ENCODE measurements around the gene IL6ST. TPM values are rescaled to one million over a fixed set of nuclear protein-coding genes. Genes with fewer than 3 reads are reported as not detected.

The IL6ST gene
- polyA plus RNA-seq, 3 donors, result 117 to 157 (median 128) TPM

DNA sequence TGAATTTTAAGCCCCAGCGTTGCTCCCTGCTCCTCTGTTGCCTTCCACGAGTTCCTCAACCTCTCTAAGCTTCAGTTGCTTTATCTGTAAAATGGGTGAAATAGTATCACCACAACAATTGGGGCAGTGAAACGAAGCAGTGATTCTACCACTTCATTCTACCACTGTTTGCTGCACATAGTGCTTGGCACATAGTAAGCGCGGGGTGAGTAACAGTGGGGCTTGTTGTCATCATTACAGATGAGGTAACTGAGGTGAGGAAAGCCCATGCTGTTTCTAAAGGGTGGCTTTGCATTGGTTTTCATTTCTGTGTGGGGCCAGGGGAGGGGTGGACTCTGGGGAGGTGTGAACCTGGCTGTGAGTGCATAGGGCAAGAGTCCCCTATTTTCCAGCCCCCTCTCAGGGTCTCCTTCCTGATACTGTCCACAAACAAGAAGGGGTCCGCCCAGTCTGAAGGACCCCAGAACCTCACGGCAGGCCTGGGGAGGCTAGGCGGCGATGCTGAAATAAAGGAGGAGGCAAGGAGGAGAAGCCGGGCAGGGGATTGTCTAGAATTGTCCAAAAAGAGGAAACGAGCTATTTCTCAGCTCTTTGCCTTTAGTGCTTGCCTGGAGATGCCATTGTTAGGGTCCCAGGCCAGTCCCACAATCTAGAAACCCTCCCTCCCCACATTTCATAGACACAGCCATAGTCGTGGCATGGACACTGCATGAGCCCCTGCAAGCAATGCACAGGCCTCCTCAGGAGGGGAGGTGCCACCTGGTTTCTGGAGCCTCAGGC is 65.6 kb downstream of the IL6ST start:
- DNase-seq (ENCODE audit: extremely low read depth in 1 of 11, low read depth in 9 of 11, low spot score in 4 of 11), result no peak

DNA sequence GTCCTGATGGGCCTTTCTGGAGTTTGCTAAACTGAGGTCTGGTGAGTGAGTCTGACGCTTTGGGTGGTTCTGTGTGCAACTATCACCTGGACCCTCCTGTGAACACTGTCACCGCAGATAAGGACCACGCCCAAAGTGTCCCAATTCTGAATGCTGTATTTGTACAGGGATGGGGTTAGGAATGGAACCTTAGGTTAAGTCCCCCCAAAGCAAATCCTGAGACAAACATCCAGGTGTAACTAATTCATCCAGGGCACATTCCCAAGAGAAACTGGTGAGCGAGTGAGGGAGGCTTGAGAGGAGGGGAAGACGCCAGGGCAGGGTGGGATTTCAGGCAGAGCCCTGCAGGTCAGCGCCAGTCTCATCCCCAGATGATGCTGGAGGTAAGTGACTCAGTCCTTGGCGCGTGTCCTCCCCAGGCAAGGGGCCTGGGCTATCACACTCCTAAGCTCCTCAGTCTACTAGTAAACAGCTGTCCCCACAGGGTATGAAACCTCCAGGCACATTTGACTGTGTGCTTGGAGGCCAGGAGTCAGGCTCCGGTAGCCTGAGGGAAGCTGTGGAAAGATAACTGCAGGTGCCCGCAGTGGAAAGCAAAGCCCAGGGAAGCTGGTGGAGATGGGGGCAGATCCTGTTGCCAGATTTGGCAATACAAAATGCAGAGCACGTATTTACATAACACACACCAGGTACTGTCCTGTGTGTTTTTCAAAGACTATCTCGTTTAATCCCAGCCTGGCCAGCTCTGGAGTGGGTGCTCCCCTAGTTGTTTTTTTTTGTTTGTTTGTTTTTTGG is 66.7 kb downstream of the IL6ST start:
- DNase-seq (ENCODE audit: extremely low read depth in 1 of 11, low read depth in 9 of 11, low spot score in 4 of 11), result no peak

DNA sequence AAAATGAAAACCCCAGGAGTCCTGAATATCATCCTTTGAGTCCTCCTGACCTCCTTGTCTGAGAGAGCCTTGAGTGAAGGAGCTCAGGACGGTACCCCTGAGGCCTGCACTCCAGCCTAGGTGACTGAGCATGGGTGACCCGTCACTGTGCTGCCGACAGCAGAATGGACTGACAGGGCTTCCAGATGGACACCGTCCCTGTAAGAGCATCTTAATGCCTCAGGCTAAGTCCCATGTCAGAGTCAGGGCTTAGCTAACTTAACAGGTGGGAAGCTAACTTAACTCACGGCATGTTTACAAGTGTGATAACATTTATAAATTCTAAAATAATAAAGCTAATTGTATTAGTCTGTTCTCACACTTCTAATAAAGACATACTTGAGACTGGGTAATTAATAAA is 68.3 kb downstream of the IL6ST start:
- no peak for DNase-seq (ENCODE audit: extremely low read depth in 1 of 11, low read depth in 9 of 11, low spot score in 4 of 11)

DNA sequence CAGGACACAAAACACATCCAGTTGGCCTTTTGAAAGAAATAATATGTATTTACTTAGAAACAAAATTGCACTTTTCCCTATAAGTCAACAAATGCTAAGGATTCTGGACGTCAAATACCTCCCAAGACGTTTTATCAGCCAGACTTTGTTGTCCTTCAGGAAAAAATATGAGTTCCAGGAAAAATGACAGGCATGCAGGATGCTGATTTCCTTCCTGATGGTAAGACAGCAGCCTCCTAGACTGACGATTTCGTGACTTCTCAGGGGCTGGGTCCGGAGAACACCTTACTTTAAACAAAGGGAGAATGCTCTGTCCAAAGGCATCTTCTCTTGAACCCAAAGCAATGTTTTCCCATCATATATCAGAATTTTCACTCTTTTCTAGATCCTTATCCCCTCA is 69.1 kb downstream of the IL6ST start:
- DNase-seq (ENCODE audit: extremely low read depth in 1 of 11, low read depth in 9 of 11, low spot score in 4 of 11), result no peak

DNA sequence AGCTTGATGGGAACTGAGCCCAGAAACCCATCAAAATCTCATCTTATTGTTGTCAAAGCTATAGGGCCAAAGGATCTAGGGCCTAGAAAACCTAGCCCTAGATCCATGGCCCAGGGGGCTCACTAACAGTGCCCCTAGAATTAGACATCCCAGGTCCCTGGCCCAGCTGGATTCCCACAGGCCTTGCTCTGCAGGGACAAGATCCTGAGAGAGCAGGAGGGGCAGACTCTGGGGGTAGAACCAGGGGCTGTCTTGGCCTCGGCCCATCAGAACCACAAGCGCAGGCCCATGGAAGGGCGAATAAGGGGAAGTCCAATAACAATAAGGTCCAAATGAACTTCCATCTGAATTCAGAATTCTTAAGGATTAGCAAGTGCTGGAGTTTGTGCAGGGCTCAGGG is 69.6 kb downstream of the IL6ST start:
- DNase-seq (ENCODE audit: extremely low read depth in 1 of 11, low read depth in 9 of 11, low spot score in 4 of 11), result no peak

DNA sequence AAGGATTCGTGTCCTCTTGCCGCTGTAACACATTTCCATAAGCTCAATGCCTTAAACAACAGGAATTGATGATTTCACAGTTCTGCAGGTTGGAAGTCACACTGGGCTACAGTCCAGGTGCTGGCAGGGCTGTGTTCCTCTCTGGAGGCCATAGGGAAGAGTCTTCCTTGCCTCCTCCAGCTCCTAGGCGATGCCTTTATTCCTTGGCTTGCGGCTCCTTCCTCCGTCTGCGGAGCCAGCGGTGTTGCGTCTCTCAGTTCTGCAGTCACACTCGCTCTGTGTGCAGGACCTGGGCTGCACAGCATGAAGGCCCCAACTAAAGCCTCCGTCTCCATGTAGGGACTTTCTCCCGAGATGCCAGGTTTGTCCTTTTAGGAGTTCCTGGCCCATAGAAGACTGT is 70.0 kb downstream of the IL6ST start:
- no peak for DNase-seq (ENCODE audit: extremely low read depth in 1 of 11, low read depth in 9 of 11, low spot score in 4 of 11)

DNA sequence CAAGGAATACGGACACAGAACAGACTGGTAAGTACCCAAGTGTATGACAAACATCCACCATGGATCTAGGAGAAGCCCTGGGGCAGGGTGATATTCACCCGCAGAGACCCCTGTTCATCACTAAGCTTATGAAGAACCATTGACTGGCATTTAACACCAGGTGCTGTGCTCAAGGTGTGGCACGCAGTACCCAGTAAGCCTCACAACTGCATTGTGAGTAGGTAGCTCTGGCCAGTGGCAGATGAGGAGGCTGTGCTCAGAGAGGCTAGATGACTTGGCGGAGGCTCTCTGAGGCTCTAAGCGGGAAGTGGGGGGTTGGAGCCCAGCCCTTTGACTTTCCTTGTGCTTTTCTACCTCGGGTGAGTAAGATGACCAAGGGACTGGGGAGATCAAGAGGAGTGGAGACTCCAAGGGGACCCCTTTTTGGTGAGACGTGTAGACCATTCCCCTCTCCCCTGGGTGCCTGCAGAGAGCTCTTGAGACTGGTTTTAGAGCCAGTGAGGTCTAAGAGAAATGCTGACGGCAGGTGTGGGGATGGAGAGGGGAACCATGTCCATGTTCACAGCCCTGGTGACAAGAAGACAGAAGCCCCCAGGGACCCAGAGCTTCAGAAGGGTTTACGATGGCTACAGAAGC is 70.8 kb downstream of the IL6ST start:
- DNase-seq (ENCODE audit: extremely low read depth in 1 of 11, low read depth in 9 of 11, low spot score in 4 of 11), result no peak

DNA sequence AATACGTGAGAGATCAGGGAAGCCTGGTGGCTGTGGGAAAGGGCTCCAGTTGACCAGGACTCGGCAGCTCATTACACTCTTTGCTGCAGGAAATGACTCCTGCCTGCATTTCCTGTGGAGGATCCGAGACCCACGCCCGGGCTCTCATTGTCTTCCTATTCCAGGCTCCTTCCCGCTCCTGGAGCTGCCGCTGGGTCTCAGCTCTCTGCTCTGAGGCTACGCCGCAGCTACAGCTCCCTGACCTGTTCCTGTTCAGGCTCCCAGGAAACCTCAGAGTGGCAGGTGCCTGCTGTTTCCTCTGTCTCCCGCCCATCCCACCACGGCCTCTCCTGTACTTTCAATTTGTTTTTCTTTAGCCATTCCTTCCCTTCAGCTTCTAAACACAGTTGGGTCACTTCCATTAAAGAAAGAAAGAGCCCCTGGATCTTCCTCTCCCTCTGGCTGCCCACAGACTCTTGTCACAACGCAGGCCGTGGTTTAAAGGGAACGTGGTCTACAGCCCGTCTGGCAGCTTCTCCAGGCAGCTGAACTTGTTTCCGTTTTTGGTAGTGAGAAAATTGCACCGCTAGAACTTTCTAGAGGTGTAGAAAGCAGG is 71.5 kb downstream of the IL6ST start:
- DNase-seq (ENCODE audit: extremely low read depth in 1 of 11, low read depth in 9 of 11, low spot score in 4 of 11), result no peak

DNA sequence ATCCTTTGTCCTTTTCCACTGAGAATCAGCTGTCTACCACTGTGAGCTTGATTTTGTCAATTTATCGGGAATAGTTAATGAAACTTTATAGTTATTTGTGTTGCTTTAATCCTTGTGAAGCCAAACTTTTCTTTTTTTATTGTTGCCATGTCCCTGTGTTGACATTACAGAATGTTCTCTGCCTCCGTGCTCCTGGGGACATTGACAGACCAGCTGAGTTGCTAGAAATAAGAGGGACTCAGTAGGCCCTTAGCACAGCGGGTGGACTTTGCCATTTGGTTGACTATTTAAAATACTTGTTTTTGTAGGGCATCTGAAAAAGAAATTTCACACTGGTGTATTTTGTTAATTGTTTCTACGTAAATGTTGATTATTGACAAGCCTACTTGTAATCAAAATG is 73.1 kb downstream of the IL6ST start:
- DNase-seq (ENCODE audit: extremely low read depth in 1 of 11, low read depth in 9 of 11, low spot score in 4 of 11), result no peak

DNA sequence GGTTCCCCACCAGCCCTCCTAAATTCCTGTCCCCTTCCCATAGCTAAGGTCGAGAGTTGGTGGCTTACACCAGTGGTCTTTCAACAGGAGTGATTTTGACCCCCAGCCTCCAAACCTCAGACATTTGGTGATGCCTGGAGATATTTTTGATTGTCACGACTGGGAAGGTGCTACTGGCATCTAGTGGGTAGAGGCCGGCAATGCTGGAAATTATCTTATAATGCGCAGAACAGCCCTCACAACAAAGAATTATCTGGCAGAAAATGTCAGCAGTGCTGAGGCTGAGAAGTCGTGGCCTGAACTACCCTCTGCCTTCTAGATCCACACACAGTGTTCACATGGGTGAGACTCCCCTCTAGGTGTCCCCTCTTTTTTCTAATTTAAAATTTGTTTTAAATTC is 74.0 kb downstream of the IL6ST start:
- no peak for DNase-seq (ENCODE audit: extremely low read depth in 1 of 11, low read depth in 9 of 11, low spot score in 4 of 11)

DNA sequence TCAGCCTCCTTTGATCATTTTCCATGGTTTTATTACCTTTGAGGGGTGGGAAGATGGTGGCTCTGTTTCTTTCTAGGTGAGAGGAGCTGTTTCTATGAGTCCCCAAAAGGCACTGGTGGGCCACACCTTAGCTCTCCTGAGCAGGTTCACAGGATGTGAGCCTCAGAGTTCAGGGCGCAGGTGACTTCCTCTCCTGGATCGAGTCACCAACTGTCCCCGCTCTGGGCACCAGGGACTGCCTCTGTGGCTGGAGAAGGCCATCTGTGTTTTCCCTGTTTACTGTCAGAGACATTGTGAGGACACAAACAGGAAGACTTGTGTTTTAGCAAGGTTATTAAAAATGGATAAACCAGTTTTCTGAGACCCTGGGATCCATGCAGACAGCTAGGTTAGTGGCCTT is 75.1 kb downstream of the IL6ST start:
- DNase-seq (ENCODE audit: extremely low read depth in 1 of 11, low read depth in 9 of 11, low spot score in 4 of 11), result no peak

DNA sequence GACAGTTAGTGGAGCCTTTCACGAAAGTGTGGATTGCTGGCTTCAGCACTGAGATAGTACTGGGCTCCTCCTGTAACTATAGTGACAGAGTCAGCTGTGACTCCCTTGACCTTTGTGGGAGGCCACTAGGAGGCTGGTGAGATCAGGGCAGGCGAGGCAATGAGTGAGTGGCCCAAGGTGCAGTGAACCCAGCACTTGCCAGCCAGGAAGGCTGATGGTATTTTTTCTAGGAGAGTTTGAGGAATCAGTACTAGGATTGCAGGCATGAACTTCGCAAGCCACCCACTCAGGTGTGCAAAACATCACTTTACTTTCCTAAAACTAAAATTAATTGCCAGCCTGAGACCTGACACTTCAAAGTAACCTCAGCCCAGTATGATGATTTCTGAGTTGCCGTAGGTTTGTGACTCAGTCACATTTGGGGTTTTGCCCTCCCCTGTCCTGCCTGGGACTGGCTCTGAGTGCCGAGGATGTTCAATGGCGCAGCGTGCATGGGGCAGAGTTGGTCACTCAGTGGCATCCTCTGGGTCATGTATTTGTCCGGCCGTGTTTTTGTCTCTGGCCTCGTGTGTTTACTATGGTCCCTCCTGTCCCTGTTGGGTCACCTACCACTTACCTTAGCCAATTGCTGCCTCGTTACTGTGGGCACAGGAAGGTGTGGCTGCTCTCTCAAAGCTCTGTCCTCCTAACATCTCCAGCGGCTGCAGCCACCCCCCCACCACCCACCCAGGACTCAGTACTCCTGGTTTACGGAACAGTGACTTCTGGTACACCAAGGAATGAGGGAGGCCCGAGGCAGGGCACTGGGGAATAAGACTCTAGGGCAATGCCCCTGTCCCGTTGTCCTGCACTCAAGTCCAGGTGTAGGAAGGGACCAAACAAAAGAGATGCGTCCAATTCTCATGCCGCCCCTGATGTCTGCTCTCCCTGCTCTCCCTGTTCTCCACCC is 76.4 kb downstream of the IL6ST start:
- no peak for DNase-seq (ENCODE audit: extremely low read depth in 1 of 11, low read depth in 9 of 11, low spot score in 4 of 11)

DNA sequence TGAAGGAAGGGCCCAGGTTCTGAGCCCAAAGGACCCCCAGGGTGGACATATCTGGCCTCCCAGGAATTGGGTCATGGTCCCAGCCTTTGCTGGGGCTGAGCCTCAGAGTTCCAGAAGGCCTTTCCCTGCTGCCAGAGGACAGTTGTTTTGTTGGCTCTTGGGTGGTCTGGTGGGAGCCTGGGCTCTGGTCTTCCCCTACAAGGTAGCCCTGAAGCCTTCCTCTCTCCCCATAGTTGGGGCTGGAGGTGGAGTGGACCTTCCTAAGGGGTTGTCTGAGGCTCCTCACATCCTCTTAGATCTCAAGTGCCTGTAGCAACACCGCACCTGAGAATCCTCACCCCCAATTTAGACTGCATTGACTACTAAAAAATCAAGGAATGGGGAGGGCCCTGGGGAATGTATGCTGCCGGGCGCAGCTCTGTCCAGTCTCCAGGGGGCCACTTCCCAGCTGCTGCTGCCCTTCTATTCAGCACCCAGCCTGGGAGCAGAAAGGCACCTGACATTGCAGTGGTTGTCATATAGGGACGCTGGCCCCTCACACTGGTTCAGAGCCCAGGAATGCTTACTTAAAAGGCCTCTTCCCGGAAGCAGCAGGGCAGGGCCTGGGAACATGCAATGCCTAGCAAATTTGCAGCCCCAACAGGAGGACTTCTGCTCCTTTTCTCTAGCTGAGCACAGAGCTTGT is 77.2 kb downstream of the IL6ST start:
- DNase-seq (ENCODE audit: extremely low read depth in 1 of 11, low read depth in 9 of 11, low spot score in 4 of 11), result no peak

DNA sequence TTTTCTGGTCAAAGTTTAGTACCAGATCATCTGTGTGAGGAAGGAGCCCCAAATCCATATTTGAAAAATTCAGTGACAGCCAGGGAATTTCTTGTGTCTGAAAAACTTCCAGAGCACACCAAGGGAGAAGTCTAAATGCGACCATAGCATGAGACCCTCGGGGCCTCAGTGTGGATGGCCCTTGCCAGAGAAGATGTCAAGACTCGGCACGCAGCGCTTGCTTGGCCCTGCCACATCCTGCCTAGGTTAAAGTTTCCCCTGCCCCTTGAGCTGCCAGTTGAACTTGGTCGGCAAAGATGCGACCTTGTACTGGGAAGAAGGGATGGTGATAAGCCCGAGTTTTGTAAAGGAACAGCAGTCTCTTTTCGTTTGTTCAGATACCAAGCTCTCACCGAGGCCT is 77.8 kb downstream of the IL6ST start:
- DNase-seq (ENCODE audit: extremely low read depth in 1 of 11, low read depth in 9 of 11, low spot score in 4 of 11), result no peak

DNA sequence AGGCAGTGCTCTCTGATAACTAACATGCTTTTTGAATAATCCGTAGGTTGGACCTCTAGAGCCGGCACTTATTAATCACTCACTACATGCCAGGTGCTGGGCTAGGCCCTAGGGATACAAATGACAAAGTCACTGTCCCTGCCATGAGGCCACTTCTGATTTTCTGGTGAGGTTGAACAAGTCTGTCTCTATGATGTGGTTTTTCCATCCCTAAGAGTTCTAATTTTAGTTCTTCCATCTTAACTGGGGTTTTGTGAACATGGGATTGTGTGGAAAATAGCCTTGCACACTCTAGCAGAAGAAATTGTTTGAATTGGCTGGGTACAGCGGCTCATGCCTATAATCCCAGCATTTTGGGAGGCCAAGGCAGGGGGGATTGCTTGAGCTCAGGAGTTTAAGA is 79.0 kb downstream of the IL6ST start:
- DNase-seq (ENCODE audit: extremely low read depth in 1 of 11, low read depth in 9 of 11, low spot score in 4 of 11), result no peak

DNA sequence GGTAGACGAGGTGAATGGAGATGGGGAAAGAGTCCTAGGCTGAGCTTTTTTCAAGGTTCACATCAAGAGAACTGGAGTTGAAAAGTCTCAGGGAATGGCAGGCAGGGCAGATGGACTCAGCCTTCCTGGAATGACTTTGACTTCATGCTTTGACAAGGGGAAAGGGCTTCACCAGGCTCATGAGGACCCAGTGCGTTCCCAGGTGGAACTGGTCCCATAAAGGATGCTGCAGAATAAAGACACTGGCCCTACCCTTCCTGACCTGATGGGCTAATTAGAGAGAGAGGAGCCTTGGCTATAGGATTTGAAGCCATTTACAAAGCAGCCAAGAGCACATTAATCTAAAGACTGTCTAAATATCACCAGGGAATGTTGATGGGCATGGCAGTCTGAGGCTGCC is 79.8 kb downstream of the IL6ST start:
- DNase-seq (ENCODE audit: extremely low read depth in 1 of 11, low read depth in 9 of 11, low spot score in 4 of 11), result no peak

DNA sequence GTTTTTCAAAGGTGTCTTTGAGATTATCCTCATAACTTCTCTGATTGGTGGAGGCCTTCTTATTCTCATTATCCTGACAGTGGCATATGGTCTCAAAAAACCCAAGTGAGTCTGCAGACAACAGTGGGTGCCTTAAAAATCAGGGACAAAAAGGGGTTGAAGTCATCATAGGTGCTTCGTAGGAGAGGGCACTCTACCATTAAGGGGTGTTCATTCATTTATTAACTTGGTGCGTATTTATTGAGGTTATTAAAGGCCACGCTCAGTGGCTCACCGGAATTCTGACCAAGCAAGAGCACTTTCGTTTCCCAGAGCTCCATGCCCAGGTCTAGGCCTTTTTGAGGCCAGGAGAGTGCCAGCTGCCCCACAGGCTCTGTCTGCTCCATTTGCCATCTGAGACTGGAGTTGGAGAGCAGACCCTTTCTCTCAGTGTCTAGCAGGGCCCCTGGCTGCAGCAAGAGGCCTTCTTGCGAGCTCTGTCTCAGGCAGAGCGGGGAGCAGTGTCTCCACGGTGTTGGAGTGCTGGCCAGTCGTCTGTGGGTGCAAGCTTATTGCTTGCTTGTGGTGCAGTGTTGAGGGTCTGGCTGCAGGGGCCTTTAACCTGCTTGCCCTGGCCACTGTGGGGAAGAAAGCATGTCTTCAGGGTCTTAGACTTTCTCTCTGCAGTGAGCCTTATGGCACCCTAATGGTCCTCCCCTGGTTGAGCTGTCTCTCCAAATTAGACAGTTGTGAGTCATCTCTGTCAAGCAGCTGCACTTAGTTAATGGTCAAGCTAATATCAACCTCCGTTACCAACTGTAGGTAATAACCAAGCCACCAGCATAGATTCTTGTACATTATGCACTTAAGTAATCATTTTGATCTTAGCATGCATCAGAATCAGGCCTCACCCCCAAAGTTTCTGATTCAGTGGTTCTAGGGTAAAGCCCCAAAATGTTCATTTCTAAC is 81.0 kb downstream of the IL6ST start:
- no peak for DNase-seq (ENCODE audit: extremely low read depth in 1 of 11, low read depth in 9 of 11, low spot score in 4 of 11)

Measured in renal cortex interstitium (tissue), 11 donors.